H1 (cell line): Measurements from ENCODE around the gene RNF123.

Source experiments
- BACH1 ChIP-seq: IDR thresholded peaks from 2 replicates; pipeline ENCODE4 v1.6.1; 2012; ENCODE audit warnings: low read length, improper control_type of control experiment
- CHD2 ChIP-seq: IDR thresholded peaks from 2 replicates; pipeline ENCODE4 v1.6.1; 2012; ENCODE audit warnings: low read length, improper control_type of control experiment
- EP300 ChIP-seq, 2 experiments: IDR thresholded peaks; 1 replicate in 1 of 2; 2 replicates in 1 of 2; pipeline ENCODE4 v1.6.1; 2011 to 2012; ENCODE audit warnings: low read depth in 2 of 2, low read length in 2 of 2, mild to moderate bottlenecking in 2 of 2, borderline replicate concordance in 1 of 2, inconsistent platforms in 1 of 2, moderate library complexity in 1 of 2
- EZH2 ChIP-seq: fragments of 200-600 bp; sonication (generic); IDR thresholded peaks from 2 replicates; pipeline ENCODE4 v1.7.1; 2012; ENCODE audit warnings: low read depth, mild to moderate bottlenecking, moderate library complexity, low read length, inconsistent platforms; ENCODE audit not compliant: severe bottlenecking
- FOSL1 ChIP-seq: IDR thresholded peaks from 2 replicates; pipeline ENCODE4 v1.6.1; 2011; ENCODE audit warnings: mild to moderate bottlenecking, low read depth, low read length, moderate library complexity; ENCODE audit not compliant: insufficient read depth
- JUND ChIP-seq: IDR thresholded peaks from 2 replicates; pipeline ENCODE4 v1.6.1; 2011; ENCODE audit warnings: mild to moderate bottlenecking, improper control_type of control experiment, low read length
- NRF1 ChIP-seq: IDR thresholded peaks from 2 replicates; pipeline ENCODE4 v1.6.1; 2011; ENCODE audit warnings: mild to moderate bottlenecking, low read depth, low read length, improper control_type of control experiment
- TF ChIP-seq, protein P1 (sequence below), 3 experiments: IDR thresholded peaks; 1 replicate in 2 of 3; 2 replicates in 1 of 3; pipeline versions ENCODE4 v1.5.1 to v1.6.1; 2011; ENCODE audit warnings: low read length in 3 of 3, mild to moderate bottlenecking in 3 of 3, inconsistent platforms in 2 of 3, low read depth in 1 of 3, moderate library complexity in 1 of 3; ENCODE audit not compliant: insufficient read depth in 1 of 3; ENCODE audit errors: control extremely low read depth in 1 of 3
- TF ChIP-seq, protein P2 (sequence below): IDR thresholded peaks from 2 replicates; pipeline ENCODE4 v1.6.1; 2011; ENCODE audit warnings: low read length, improper control_type of control experiment
- TF ChIP-seq, protein P3 (sequence below): IDR thresholded peaks from 2 replicates; pipeline ENCODE4 v1.6.1; 2012; ENCODE audit warnings: inconsistent platforms

DNA sequence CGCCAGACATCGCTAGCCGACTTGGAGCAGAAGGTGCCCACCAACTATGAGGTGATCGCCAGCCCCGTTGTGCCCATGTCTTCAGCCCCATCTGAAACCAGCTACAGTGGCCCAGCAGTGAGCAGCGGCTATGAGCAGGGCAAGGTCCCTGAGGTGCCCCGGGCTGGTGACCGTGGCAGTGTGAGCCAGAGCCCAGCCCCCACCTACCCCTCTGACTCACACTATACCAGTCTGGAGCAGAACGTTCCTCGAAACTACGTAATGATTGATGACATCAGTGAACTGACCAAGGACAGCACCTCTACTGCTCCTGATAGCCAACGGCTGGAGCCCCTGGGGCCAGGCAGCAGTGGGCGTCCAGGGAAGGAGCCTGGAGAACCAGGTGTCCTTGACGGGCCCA, 28.1 kb upstream of the RNF123 start:
- TF ChIP-seq, protein P1, sequence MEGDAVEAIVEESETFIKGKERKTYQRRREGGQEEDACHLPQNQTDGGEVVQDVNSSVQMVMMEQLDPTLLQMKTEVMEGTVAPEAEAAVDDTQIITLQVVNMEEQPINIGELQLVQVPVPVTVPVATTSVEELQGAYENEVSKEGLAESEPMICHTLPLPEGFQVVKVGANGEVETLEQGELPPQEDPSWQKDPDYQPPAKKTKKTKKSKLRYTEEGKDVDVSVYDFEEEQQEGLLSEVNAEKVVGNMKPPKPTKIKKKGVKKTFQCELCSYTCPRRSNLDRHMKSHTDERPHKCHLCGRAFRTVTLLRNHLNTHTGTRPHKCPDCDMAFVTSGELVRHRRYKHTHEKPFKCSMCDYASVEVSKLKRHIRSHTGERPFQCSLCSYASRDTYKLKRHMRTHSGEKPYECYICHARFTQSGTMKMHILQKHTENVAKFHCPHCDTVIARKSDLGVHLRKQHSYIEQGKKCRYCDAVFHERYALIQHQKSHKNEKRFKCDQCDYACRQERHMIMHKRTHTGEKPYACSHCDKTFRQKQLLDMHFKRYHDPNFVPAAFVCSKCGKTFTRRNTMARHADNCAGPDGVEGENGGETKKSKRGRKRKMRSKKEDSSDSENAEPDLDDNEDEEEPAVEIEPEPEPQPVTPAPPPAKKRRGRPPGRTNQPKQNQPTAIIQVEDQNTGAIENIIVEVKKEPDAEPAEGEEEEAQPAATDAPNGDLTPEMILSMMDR (IDR thresholded peaks at IDR 0.05; ENCODE audit: control extremely low read depth in 1 of 3, insufficient read depth in 1 of 3, low read depth in 1 of 3, low read length in 3 of 3), result no peak
- no peak for TF ChIP-seq CHD2
- TF ChIP-seq, protein P2, sequence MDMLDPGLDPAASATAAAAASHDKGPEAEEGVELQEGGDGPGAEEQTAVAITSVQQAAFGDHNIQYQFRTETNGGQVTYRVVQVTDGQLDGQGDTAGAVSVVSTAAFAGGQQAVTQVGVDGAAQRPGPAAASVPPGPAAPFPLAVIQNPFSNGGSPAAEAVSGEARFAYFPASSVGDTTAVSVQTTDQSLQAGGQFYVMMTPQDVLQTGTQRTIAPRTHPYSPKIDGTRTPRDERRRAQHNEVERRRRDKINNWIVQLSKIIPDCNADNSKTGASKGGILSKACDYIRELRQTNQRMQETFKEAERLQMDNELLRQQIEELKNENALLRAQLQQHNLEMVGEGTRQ, result no peak
- no peak for TF ChIP-seq BACH1
- no peak for TF ChIP-seq FOSL1
- TF ChIP-seq JUND, result no peak
- no peak for TF ChIP-seq NRF1
- no peak for TF ChIP-seq EZH2
- TF ChIP-seq EP300 (IDR thresholded peaks at IDR 0.05; ENCODE audit: borderline replicate concordance in 1 of 2, low read depth in 2 of 2, low read length in 2 of 2), result no peak
- TF ChIP-seq, protein P3, sequence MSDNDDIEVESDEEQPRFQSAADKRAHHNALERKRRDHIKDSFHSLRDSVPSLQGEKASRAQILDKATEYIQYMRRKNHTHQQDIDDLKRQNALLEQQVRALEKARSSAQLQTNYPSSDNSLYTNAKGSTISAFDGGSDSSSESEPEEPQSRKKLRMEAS, result no peak
